Measurements from ENCODE around the gene NMBR.
A peak's percentile ranks its signal among the peaks of the same experiment; 100 is the strongest.
"Not testable (repeated sequence)": the region's sequence is repeated elsewhere in the genome, so short reads cannot be mapped to it uniquely, and the experiment has no call there.

NMBR gene

DNA sequence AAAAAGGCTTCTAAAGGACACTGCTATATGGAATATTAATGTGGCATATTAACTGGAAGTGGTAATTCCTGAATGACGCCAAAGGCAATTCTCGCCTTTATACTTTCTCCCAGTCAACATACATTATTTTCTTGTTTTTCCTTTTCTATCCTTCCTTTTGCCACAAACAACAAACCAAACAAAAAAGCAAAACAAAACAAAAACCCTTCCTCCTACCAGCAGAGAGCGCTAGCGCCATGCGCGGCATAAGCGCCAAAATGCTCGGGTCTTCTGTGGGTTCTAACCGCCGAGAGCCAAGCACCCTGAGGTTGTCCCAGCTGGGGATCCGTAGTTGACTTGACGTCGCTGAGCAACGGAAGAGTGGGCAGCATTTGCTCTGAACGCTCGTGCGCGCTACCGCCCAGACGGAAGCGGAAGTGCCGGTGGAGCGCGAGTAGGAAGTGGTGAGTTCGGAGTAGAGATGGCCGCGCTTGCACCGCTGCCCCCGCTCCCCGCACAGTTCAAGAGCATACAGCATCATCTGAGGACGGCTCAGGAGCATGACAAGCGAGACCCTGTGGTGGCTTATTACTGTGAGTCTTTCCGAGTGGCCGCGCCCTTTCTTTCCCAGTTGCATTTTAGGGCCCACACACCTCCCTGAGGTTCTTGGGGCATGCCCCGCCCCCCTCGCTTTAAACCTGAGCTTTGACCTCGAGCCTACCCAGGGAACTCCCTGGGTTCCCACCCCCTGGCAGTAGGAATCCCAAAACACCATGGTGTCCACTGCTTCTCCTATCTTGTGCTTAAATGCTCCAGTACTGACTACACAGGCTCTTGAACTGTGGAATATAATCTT is at the start of gene NMBR, which contains the start of gene VTA1:
Gene NMBR, minus strand, starts transcription at position 295 of the 835 bp plus-strand sequence. CDS start 58,464 bp downstream, outside the sequence.
Gene VTA1, plus strand, starts transcription at position 436 of the 835 bp plus-strand sequence. Its CDS starts 25 bp downstream, at position 461.
- H3K27me3 Mint-ChIP-seq (ENCODE audit: low read depth), result no peaks in the 10 kb centered on the region
- H3K27ac Mint-ChIP-seq, result peak within 1 kb of the TSS; percentile 80
- H3K9me3 Mint-ChIP-seq, result peaks cover 5% of the 10 kb centered on the region
- peaks cover 36% of the 10 kb centered on the region for H3K4me1 Mint-ChIP-seq (ENCODE audit: low read depth)
- peaks cover 15% of the 10 kb centered on the region for H3K36me3 Mint-ChIP-seq (ENCODE audit: low read depth)
- H3K4me3 Mint-ChIP-seq, result peak within 1 kb of the TSS; percentile 91

- Mint-ChIP-seq H3K4me1 (ENCODE audit: low read depth) (no peaks in the 10 kb centered on the region), H3K27me3 (ENCODE audit: low read depth) (no peaks in the 10 kb centered on the region), H3K4me3 (no peak overlapping the region), H3K27ac (no peak overlapping the region), H3K36me3 (ENCODE audit: low read depth) (peaks cover 3% of the 10 kb centered on the region), H3K9me3 (no peaks in the 10 kb centered on the region)
Observed at GRCh38 chr6:142195862-142196541, 49.1 kb upstream of the NMBR start.

DNA sequence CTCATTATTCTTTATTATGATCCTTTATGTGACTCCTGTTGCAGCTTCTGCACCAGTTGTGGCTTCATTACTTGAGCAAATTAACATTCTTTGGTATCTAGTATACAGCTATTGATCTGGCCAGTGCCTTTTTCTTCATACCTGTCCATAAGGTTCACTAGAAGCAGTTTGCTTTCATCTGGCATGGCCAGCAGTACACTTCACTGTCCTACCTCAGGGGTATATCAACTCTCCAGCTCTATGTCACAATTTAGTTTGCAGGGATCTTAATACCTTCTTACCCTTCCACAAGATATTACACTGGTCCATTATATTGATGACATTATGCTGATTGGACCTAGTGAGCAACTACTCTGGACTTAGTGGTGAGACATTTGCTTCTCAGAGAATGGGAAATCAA is 46.7 kb upstream of the NMBR start:
- Mint-ChIP-seq H3K4me3 (no peak overlapping the region), H3K4me1 (ENCODE audit: low read depth) (no peaks in the 10 kb centered on the region), H3K27me3 (ENCODE audit: low read depth) (no peaks in the 10 kb centered on the region), H3K36me3 (ENCODE audit: low read depth) (peaks cover 5% of the 10 kb centered on the region), H3K27ac (no peak overlapping the region), H3K9me3 (no peaks in the 10 kb centered on the region)

DNA sequence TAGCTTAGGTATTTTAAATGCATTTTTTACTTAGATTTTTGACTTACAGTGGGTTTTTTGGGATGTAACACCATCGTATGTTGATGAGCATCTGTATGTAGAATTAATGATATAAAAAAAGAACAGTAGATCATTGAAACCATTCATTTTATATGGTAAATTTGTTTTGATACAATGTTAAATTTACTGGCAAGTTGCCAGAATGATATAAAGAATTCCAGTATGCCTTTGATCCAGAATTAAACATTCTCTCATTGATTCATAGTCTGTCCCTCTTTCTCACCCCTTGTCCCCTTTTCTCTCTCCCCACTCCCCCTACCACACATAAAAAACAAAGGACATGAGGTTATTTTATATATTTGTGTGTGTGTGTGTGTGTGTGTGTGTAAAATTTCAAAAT is 45.4 kb upstream of the NMBR start:
- no peaks in the 10 kb centered on the region for H3K9me3 Mint-ChIP-seq
- H3K4me1 Mint-ChIP-seq (ENCODE audit: low read depth), result no peaks in the 10 kb centered on the region
- H3K36me3 Mint-ChIP-seq (ENCODE audit: low read depth), result peaks cover 5% of the 10 kb centered on the region
- no peaks in the 10 kb centered on the region for H3K27me3 Mint-ChIP-seq (ENCODE audit: low read depth)
- H3K27ac Mint-ChIP-seq, result no peak overlapping the region
- no peak overlapping the region for H3K4me3 Mint-ChIP-seq

DNA sequence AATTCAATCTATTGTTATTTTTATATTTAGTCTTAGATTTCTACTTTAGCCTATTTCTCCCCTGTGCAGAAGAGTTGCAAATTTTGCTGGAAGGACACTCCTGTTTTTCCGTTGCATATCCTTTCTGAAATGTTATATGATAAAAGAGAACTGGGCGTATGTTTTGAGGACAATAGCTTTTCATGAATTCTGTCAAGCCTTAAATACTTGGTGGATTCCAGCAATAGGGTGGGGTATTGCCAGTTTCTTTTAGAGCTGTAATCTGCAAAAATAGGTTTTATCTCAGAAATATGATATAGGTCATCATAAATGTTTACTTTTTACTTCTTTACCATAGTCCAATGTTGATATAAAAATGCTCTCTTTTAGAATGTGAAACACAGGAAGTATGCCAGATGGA is 42.1 kb upstream of the NMBR start:
- H3K27ac Mint-ChIP-seq, result no peak overlapping the region
- no peaks in the 10 kb centered on the region for H3K9me3 Mint-ChIP-seq
- H3K36me3 Mint-ChIP-seq (ENCODE audit: low read depth), result peaks cover 5% of the 10 kb centered on the region
- no peaks in the 10 kb centered on the region for H3K27me3 Mint-ChIP-seq (ENCODE audit: low read depth)
- H3K4me1 Mint-ChIP-seq (ENCODE audit: low read depth), result no peaks in the 10 kb centered on the region
- no peak overlapping the region for H3K4me3 Mint-ChIP-seq

GRCh38 chr6:142188341-142188740 is 41.4 kb upstream of the NMBR start:
- not testable (repeated sequence) for H3K36me3 Mint-ChIP-seq (ENCODE audit: low read depth); H3K4me3 Mint-ChIP-seq; H3K27ac Mint-ChIP-seq; H3K4me1 Mint-ChIP-seq (ENCODE audit: low read depth); H3K27me3 Mint-ChIP-seq (ENCODE audit: low read depth); H3K9me3 Mint-ChIP-seq

GRCh38 chr6:142187209-142187608 is 40.3 kb upstream of the NMBR start:
- H3K4me1 Mint-ChIP-seq (ENCODE audit: low read depth), result peaks cover 1% of the 10 kb centered on the region
- H3K27ac Mint-ChIP-seq, result no peak overlapping the region
- H3K36me3 Mint-ChIP-seq (ENCODE audit: low read depth), result peaks cover 9% of the 10 kb centered on the region
- no peak overlapping the region for H3K4me3 Mint-ChIP-seq
- H3K27me3 Mint-ChIP-seq (ENCODE audit: low read depth), result no peaks in the 10 kb centered on the region
- H3K9me3 Mint-ChIP-seq, result no peaks in the 10 kb centered on the region

GRCh38 chr6:142185641-142186040 is 38.7 kb upstream of the NMBR start:
- no peaks in the 10 kb centered on the region for H3K9me3 Mint-ChIP-seq
- H3K4me3 Mint-ChIP-seq, result no peak overlapping the region
- peaks cover 13% of the 10 kb centered on the region for H3K36me3 Mint-ChIP-seq (ENCODE audit: low read depth)
- no peaks in the 10 kb centered on the region for H3K27me3 Mint-ChIP-seq (ENCODE audit: low read depth)
- H3K27ac Mint-ChIP-seq, result no peak overlapping the region
- peaks cover 4% of the 10 kb centered on the region for H3K4me1 Mint-ChIP-seq (ENCODE audit: low read depth)

DNA sequence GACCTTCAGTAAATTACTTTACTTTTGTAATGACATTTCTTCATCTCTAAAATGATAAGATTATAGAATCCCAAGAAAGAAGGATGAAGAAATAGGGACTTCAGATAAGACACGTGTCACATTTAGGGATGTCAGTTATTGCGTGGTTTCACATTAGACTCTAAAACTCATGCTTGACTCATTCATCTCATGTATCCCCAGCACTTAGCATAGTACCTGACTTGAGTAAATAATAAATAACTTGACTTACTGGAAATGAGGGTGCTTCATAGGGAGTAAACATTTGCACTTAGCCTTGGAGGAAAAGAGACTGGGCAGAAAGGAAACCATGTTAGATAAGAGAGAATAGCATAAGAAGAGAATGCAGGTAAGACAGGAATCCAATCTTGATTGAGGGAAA is 37.4 kb upstream of the NMBR start:
- Mint-ChIP-seq H3K4me1 (ENCODE audit: low read depth) (peaks cover 4% of the 10 kb centered on the region), H3K9me3 (no peaks in the 10 kb centered on the region), H3K27me3 (ENCODE audit: low read depth) (no peaks in the 10 kb centered on the region), H3K27ac (no peak overlapping the region), H3K4me3 (no peak overlapping the region), H3K36me3 (ENCODE audit: low read depth) (peaks cover 8% of the 10 kb centered on the region)

GRCh38 chr6:142183351-142183750 is 36.4 kb upstream of the NMBR start:
- Mint-ChIP-seq H3K27ac (no peak overlapping the region), H3K9me3 (no peaks in the 10 kb centered on the region), H3K4me3 (no peak overlapping the region), H3K27me3 (ENCODE audit: low read depth) (no peaks in the 10 kb centered on the region), H3K4me1 (ENCODE audit: low read depth) (peaks cover 4% of the 10 kb centered on the region), H3K36me3 (ENCODE audit: low read depth) (peaks cover 9% of the 10 kb centered on the region)

DNA sequence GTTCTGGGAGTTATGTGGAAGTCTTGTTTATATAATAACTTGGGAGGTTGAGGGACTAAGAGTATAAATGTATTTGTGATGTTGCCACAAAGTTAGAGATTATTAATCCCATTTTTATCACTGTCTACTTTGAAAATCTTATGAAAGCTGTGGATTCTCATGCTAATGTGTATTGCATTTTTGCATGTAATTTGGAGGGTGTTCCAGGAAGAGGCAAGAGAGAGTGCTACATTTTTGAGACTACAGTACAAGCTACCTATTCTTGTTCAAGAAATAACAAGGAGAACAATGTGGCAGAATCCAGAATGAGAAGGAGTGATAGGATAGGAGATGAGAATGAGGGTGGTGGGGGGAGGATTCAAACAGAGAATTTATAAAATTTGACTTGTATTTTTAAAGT is 35.1 kb upstream of the NMBR start:
- Mint-ChIP-seq H3K4me3 (no peak overlapping the region), H3K27ac (no peak overlapping the region), H3K9me3 (peaks cover 11% of the 10 kb centered on the region), H3K4me1 (ENCODE audit: low read depth) (peaks cover 4% of the 10 kb centered on the region), H3K27me3 (ENCODE audit: low read depth) (no peaks in the 10 kb centered on the region), H3K36me3 (ENCODE audit: low read depth) (peaks cover 20% of the 10 kb centered on the region)

DNA sequence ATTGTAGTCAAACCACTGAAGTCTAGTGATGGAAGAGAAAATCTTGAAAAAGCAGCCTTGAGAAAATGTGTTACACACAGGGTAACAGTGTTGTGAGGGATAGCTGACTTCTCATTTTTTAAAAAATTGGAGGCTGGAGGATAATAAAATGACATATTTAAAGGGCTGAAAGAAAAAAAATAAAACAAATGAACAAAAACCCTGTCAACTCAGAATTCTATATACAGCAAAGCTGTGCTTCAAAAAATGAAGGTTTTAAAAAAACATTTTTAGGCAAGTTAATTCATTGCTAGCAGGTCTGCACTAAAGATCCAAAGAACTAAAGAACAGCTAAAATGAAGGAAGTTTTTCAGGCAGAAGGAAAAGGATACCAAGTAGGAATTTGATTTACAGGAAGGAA is 31.2 kb upstream of the NMBR start:
- Mint-ChIP-seq H3K4me3 (no peak overlapping the region), H3K27ac (no peak overlapping the region), H3K9me3 (peaks cover 14% of the 10 kb centered on the region), H3K36me3 (ENCODE audit: low read depth) (peaks cover 43% of the 10 kb centered on the region), H3K4me1 (ENCODE audit: low read depth) (peaks cover 2% of the 10 kb centered on the region), H3K27me3 (ENCODE audit: low read depth) (no peaks in the 10 kb centered on the region)

DNA sequence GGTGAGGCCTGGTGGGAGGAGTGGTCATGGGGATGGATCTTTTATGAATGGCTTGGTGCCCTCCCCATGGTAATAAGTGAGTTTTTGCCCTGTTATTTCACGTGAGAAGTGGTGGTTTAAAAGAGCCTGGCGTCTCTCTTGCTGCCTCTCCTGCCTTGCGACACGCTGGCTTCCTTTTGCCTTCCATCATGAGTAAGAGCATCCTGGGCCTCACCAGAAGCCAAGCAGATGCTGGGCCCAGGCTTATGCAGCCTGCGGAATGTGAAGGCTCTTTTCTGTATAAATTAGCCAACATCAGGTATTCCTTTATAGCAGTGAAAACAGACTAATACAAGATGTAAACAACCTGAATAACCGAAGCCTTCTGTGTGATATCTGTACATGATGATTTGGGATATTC is 27.8 kb upstream of the NMBR start:
- Mint-ChIP-seq H3K36me3 (ENCODE audit: low read depth) (peaks cover 52% of the 10 kb centered on the region), H3K27me3 (ENCODE audit: low read depth) (no peaks in the 10 kb centered on the region), H3K4me1 (ENCODE audit: low read depth) (no peaks in the 10 kb centered on the region), H3K27ac (no peak overlapping the region), H3K4me3 (no peak overlapping the region), H3K9me3 (peaks cover 14% of the 10 kb centered on the region)

GRCh38 chr6:142173980-142174379 is 27.1 kb upstream of the NMBR start:
- H3K36me3 Mint-ChIP-seq (ENCODE audit: low read depth), result peaks cover 52% of the 10 kb centered on the region

DNA sequence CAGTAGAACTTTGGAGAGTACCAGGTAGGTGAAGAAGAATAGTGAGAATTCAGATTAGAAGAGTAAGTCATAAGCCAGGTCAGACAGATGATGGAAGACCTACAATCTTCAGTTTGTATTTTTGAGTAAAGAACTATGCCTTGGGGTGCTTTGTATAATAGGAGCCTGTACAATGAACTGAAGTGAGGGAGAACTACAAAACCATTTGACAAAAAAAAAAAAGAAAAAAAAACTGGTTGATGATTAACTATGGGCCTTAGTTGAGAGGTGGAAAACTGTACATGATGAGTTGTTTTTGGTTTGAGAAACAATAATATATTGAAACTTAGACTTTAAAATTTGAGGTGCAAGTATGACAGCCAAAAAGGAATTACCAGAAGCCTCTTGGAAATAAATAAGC is 25.8 kb upstream of the NMBR start:
- H3K4me1 Mint-ChIP-seq (ENCODE audit: low read depth), result no peaks in the 10 kb centered on the region
- no peak overlapping the region for H3K4me3 Mint-ChIP-seq
- peaks cover 45% of the 10 kb centered on the region for H3K36me3 Mint-ChIP-seq (ENCODE audit: low read depth)
- H3K27me3 Mint-ChIP-seq (ENCODE audit: low read depth), result no peaks in the 10 kb centered on the region
- peaks cover 8% of the 10 kb centered on the region for H3K9me3 Mint-ChIP-seq
- no peak overlapping the region for H3K27ac Mint-ChIP-seq

More at GRCh38 chr6:142173980-142174379, 27.1 kb upstream of the NMBR start:
- H3K9me3 Mint-ChIP-seq, result peaks cover 14% of the 10 kb centered on the region
- H3K4me1 Mint-ChIP-seq (ENCODE audit: low read depth), result no peaks in the 10 kb centered on the region
- H3K27me3 Mint-ChIP-seq (ENCODE audit: low read depth), result no peaks in the 10 kb centered on the region
- H3K4me3 Mint-ChIP-seq, result no peak overlapping the region
- no peak overlapping the region for H3K27ac Mint-ChIP-seq

All from T-helper 1 cell treated with Interleukin-12 subunit alpha and Interleukin-12 subunit beta and Interleukin-4 antibody, amounts not matched to agents 30 μg/mL and 1 μg/mL, for 36 hours (primary cell).